Measurements from ENCODE around the gene PPP1R16B.
A peak's percentile ranks its signal among the peaks of the same experiment; 100 is the strongest.
"Not testable (repeated sequence)": the region's sequence is repeated elsewhere in the genome, so short reads cannot be mapped to it uniquely, and the experiment has no call there.

The PPP1R16B gene

GRCh38 chr20:38794057-38794456 is 11.4 kb upstream of the PPP1R16B start:
- not testable (repeated sequence) for DNase-seq

DNA sequence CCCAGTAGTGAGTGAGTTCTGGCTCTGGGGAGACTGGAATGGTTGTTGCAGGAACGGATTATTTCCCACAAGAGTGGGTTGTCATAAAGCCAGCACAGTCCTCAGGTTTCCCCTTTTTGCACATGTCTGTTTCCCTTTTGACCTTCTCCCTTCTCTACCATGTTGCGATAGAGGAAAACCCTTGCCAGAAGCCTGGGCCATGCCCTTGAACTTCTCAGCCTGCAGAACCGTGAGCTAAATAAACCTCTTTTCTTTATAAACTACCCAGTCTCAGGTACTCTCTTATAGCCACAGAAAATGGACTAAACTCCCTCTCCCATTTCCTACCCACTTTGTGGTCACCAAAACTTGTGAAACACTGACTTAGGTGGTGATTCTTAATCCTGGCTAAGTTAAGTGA is 7.2 kb upstream of the PPP1R16B start:
- no peak for DNase-seq

DNA sequence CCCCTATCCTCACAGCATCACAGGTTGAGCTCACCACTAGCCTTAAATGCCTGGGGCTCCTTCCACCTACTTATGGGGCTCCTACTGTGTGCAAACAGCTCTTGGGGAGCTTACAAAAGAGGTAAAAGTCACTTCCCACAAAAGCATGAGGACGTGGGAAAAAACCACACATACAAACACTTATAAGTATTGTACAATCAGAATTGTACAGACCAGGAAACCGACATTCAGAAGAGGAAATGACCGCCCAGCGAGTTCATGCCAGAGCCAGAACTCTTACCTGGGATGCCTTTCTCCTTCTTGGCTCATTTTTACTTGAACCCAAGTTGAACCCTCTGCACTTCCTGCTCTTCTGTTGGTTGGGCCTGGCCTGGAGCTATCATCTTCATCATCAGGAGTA is 6.3 kb upstream of the PPP1R16B start:
- peak; percentile 44 to 47 for DNase-seq

- DNase-seq: no peak
Observed at GRCh38 chr20:38800882-38801281, 4.6 kb upstream of the PPP1R16B start.

DNA sequence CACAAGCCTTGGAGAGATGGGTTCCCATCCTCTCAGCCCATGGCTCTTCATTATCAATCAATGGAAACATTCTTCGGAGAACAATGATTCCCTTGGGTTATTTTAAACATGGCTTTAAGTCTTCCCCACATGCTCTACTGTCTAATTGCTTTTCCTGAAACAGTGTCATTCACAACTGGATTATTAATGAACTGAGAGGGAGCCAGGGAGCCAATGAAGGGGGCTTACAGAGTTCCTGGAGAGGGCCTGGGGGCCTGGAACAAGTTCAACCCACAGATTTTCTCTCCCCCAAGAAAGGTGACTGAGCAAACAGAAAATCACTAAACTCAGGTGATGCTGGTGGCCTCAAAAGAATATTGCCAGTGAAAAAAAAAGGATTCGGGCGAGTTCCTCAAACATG is 1.3 kb upstream of the PPP1R16B start:
- no peak for DNase-seq

DNA sequence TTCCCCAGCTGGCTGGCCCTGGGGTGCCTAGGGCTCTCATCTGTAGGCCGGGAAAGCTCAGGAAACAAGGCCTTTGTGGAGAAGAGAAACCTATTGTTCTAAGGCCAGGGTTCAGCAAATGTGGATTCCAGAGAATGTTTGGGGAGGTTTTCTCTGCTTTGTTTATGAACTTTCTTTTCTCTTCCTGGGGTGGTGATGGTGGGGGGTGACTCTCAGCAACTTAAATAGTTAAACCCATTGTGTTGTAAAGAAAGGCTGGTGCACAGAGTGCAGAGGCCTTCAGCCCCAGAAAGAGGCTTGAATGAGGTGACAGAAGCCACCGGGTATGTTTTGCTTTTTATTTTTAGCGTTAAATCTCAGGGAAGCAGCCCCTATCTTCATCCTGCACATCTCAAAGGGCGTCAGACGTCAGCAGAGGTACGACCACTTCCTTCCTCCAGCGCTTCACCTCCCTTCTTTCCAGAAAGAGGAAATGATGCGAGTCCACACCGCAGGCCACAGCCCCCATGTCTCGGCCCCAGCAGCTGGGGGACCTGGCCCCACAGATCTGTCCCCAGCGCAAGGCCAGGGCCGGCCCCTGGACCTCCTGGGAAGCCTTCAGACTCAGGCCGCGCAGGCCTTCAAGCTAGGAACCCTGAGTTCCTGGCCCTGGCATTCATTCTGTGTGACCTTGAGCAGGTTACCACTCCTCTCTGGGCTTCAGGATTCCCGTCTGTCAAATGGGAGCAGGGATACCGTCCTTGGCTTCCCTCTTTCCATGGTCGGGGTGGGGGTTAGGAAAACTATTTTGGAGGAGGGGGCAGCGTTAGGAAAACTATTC is 605 bp upstream of the PPP1R16B start:
- peak in 1 of 2 experiments; percentile 3 for DNase-seq

DNA sequence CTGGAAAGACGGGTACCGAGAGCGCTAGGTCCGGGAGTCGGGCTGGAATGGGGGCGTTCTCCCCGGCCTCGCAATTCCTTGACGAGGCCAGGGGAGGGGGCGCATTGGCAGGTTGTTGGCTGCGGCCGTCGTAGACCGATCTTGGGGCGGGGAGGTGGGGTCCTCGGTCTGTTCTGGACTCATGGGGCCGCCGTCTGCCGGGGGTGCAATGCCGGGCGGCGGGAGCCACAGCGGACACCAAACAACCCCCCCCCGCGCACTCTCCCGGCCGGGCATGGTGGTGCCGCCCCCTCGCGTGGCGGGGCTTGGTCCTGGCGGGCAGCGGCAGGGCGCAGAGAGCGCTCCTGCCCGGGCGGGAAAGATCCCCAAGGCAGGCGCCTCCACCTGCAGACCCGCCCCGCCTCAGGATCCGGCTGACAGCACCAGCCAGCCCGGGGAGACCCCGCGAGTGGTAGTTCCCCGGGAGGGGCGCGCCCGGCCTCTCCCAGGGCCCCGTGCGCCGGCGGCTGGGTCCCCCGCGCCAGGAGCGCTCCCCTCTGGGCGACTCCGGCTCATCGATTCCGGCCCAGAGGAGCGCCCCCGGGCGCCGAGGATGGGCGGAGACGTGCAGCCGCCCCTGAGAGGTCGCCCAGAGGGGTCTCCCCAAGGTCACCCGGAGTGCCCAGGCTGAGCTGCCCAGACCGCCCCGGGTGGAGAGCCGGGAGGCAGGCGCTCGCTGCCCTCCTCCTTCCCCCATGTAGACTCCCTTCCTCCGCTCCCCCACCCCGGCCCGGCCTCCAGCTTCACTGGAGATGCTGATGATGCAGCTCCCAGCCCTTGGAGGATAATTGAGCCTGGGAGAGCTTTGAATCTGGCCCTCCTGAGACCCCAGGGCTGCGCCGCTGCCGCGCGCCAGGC is 709 bp downstream of the PPP1R16B start:
- no peak for DNase-seq

DNA sequence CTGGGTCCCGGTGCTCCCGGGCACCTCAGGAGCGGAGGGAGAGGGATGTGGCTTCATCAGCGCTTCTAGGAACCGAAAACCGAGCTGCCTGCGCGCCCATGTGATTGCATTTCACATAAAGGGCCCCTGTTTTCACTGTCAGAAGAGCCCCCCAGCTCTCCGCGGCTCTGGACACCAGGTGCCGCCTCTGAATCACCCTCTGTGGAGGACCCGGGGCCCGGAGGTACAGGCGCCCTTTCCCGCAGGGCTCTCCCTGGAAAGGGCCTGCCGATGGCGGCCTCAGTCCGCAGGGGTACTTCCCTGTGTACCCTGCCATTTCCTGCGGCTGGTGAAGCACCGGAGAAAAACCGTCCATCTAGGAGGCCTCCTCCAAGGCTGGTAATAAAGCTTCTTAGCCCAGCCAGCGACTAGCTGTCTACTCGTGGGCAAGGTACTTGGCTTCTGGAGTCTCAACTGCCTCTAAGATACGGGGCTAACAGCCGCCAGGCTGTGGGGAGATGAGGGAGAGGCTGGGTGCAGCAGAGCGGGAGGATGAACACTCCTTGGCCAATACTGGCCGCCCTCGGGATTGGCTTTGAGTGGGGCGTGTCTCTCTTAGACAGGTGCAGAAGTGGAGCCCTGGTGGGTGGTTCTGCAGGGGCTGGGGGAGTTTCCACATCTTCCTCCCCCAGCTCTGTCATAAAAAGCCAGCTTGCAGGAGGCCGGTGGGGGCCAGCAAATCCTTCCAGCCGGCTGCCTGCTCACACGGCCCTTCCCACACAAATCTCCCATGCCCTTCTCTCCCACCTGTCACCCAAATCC is 1.6 kb downstream of the PPP1R16B start:
- no peak for DNase-seq

GRCh38 chr20:38809942-38810341 is 4.4 kb downstream of the PPP1R16B start:
- no peak for DNase-seq

GRCh38 chr20:38810926-38811630 is 5.6 kb downstream of the PPP1R16B start:
- no peak for DNase-seq

DNA sequence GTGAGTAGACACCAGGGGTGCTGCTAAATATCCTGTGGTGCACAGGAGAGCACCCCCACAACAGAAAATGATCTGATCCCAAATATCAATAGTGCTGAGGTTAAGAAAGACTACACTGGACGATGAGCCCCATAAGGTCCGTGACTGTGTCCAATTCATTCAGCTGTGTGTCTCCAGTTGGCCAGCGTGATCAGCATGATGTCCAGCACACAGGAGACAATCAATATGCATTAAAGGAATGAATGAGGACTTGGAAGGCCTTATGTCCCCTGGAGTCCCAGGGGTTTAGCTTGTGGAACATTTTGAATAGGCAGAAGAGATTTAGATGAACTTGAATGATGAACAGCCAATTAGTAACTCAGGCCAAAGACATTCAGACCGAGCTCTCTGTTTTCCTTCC is 6.3 kb downstream of the PPP1R16B start:
- no peak for DNase-seq

- DNase-seq: no peak
Observed at GRCh38 chr20:38812182-38812581, 6.7 kb downstream of the PPP1R16B start.

DNA sequence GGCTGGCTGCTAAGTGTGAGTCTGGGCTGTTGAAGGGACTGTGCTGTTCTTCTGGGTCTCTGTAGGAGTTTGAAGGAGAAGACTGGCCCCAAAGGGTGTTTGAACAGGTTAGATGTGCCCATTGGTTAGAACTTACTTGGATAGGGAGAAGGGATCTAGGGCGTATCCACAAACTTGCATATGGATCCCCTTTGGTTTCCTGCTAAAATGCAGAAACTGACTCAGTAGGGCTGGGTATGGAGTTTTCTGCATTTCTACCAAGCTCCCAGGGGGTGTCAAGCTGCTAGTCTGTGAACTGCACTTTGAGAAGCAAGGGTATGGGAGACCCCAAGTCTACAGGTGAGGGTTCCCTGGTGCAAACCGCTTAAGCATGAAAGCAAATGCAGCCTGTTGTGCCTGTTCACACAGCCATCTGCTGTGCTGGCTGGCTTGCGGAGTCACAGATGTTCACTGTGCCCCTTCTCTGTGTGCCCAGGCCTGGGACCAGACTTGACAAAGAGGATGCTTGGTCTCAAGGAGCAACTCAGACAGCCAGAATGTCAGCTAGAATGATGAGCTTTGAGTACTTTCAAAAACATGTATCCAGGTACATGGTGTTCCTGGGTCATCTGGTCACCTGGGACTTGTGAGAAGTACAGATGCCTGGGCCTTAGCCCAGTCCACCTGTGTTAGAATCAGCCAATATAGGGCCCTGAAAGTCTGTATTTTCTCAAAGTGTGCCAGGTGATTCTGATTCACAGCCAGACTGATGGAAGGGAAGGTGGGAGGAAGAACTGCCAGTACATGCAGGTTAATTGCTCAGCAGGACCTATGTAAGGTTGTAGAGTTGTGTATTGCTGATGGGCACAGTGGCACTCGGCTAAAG is 7.4 kb downstream of the PPP1R16B start:
- no peak for DNase-seq

- DNase-seq: not testable (repeated sequence)
Observed at GRCh38 chr20:38813574-38813962, 8.1 kb downstream of the PPP1R16B start.

DNA sequence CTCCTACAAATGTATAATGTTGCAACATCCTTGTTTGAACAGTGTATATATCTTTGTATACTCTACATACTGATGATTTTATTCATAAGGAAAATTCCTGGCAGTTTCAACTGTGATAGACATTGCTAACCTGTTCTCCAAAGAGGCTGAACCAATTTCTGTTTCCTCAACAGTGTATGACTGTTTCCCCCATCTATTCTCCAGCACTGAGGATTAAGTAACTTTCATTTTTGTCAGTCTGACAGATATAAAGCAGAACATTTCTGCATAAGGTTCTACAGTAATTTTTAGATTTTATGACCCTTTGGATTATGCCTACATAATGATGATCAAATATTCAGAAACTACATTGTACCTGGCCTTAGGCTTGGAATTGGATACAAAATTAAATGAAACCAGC is 9.9 kb downstream of the PPP1R16B start:
- no peak for DNase-seq

- no peak for DNase-seq
Observed at GRCh38 chr20:38818113-38819065, 12.9 kb downstream of the PPP1R16B start.

GRCh38 chr20:38825571-38825900 is 20.0 kb downstream of the PPP1R16B start:
- no peak for DNase-seq

DNA sequence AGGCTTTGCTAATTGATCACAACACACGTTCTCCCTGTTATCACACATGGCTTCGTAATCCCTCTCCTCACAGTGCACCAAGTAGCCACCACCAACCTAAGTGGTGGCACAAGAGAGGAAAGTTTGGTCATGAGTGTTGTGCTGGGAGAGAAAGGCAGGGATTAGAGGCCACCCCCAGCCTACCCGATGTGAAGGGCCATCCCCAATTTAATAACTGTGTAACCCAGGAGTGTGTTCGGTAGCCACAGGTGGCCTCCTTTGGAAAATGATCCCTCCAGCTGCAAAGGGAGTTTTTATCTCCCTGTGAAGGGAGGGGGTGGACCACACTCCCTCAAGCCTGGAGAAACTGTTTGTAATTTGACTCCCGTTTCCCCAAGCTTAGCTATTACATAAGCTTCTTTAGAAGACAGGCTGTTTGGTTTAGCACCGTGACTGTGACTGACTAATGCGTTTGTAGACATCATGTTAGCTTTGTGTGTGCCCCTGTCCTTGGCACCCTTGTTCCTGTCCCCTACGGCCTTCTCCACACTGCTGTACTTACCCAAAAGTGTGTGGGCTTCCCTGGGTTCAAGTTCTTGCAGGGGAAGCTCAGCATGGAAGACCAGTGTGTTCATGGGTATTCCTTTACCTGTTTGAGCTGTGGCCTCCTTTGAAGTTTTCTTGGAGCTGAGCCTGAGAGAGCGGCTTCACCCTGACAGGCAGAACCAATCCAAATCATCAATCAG is 20.6 kb downstream of the PPP1R16B start:
- DNase-seq: no peak

GRCh38 chr20:38827770-38828281 is 22.3 kb downstream of the PPP1R16B start:
- DNase-seq: no peak

Measured in AML-193 (cell line).